Measurements from ENCODE around the gene METTL21A.

DNA sequence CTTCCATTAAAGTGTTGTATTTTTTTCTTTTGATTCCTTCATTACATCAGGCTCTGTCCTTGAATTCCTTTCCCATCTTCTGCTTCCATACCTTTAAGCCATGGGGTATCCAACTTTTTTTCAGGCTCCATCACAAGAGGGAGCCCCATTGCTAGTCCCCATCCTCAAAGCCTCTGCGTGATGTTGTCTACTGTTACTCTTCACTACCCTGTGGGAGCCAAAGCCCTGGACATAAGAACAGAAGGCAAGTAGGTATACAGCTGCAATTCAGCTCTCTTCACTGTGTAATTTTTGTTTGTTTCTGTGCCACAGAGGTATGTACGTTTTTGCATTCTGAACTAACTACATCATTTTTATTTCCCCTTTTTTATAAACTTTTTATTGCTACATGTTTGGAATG lies 49.6 kb upstream of the METTL21A start:
- TF ChIP-seq, protein P1, sequence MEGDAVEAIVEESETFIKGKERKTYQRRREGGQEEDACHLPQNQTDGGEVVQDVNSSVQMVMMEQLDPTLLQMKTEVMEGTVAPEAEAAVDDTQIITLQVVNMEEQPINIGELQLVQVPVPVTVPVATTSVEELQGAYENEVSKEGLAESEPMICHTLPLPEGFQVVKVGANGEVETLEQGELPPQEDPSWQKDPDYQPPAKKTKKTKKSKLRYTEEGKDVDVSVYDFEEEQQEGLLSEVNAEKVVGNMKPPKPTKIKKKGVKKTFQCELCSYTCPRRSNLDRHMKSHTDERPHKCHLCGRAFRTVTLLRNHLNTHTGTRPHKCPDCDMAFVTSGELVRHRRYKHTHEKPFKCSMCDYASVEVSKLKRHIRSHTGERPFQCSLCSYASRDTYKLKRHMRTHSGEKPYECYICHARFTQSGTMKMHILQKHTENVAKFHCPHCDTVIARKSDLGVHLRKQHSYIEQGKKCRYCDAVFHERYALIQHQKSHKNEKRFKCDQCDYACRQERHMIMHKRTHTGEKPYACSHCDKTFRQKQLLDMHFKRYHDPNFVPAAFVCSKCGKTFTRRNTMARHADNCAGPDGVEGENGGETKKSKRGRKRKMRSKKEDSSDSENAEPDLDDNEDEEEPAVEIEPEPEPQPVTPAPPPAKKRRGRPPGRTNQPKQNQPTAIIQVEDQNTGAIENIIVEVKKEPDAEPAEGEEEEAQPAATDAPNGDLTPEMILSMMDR (IDR thresholded peaks at IDR 0.05; ENCODE audit: low read depth, low read length, poor library complexity, severe bottlenecking): no peak
- TF ChIP-seq EZH2phosphoT487 (IDR thresholded peaks at IDR 0.05; ENCODE audit: borderline replicate concordance, low read length): no peak

Data from DOHH2 (cell line).